ENCODE data around the gene MPG. TPM values are rescaled to one million over a fixed set of nuclear protein-coding genes. Genes with fewer than 3 reads are reported as not detected.

The MPG gene
- polyA plus RNA-seq, 1 of the 3 experiments (the other 2 are of a cell fraction): 98.3 TPM

DNA sequence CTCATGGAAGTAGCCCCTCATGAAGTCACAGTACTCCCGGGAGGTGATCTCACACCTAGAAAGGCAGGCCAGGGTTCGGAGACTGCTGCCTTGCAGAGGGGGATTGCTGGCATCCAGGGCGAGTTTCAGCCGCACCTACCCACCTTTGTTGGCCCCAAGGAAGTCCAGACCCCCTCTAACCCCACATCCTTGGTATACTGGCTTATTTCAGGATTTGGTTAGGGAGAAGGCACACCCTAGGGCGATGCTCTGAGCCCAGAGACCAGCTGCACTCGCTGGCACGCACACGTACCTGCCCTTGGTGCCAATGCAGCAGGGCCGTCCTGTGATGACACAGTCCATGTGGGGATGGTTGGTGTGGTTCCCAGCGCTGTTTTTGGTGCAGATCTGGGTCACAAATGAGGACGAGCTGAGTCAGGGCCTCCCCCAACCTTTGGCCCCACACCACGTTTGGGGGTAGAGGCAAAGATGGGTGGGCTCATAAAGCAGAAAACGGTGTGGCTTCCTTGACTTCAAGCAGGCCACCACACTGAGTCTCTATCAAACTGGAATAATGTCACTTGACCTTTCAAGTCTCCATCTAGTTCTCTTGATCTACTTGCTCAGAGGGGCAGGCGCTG is 18.5 kb upstream of the MPG start (continued):
- TF ChIP-seq, protein P1, sequence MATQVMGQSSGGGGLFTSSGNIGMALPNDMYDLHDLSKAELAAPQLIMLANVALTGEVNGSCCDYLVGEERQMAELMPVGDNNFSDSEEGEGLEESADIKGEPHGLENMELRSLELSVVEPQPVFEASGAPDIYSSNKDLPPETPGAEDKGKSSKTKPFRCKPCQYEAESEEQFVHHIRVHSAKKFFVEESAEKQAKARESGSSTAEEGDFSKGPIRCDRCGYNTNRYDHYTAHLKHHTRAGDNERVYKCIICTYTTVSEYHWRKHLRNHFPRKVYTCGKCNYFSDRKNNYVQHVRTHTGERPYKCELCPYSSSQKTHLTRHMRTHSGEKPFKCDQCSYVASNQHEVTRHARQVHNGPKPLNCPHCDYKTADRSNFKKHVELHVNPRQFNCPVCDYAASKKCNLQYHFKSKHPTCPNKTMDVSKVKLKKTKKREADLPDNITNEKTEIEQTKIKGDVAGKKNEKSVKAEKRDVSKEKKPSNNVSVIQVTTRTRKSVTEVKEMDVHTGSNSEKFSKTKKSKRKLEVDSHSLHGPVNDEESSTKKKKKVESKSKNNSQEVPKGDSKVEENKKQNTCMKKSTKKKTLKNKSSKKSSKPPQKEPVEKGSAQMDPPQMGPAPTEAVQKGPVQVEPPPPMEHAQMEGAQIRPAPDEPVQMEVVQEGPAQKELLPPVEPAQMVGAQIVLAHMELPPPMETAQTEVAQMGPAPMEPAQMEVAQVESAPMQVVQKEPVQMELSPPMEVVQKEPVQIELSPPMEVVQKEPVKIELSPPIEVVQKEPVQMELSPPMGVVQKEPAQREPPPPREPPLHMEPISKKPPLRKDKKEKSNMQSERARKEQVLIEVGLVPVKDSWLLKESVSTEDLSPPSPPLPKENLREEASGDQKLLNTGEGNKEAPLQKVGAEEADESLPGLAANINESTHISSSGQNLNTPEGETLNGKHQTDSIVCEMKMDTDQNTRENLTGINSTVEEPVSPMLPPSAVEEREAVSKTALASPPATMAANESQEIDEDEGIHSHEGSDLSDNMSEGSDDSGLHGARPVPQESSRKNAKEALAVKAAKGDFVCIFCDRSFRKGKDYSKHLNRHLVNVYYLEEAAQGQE (IDR thresholded peaks at IDR 0.05; ENCODE audit: low read depth, low read length): no peak
- TF ChIP-seq FOXJ3 (CRISPR knock-in tag; IDR thresholded peaks at IDR 0.05) (no peak), GABPA (IDR thresholded peaks at IDR 0.05; ENCODE audit: low read depth) (no peak), NFIC (IDR thresholded peaks at IDR 0.05; ENCODE audit: borderline replicate concordance) (no peak), EZH2phosphoT487 (IDR thresholded peaks at IDR 0.05; ENCODE audit: borderline replicate concordance, low read depth) (no peak), SMC3 (IDR thresholded peaks at IDR 0.05; ENCODE audit: low read depth, low read length) (no peak)

DNA sequence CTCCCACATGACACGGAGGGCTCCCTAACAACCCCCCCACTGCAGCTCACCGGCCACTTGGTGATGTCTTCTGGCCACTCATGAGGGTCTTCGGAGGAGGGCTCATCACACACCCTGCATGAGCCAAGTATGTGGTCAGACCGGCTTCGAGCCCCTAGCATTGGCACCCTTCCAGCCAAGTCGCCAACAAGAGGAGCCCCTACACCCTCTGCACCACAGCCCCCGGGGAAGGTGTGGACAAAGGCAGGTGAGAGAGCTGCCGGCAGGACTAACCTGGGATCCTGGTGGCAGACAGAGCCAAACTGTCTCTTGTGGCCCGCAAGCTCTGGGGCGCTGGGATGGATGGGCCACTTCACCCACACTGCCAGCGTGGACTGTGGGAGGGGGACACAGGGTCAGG is 17.9 kb upstream of the MPG start:
- Histone ChIP-seq H3K4me1 (ENCODE audit: control insufficient read depth in 1 of 2, insufficient read depth in 2 of 2, low read depth in 1 of 2, low read length in 1 of 2) (no peaks in the 10 kb centered on the region), H3K9me2 (no peaks in the 10 kb centered on the region), H3F3A (replicated peaks; ENCODE audit: insufficient read depth) (peaks cover under 1% of the 10 kb centered on the region), H3K27me3 (ENCODE audit: insufficient read depth) (no peaks in the 10 kb centered on the region), H4K20me1 (ENCODE audit: insufficient read depth) (peaks cover 7% of the 10 kb centered on the region), H3K79me2 (ENCODE audit: insufficient read depth) (peaks cover 3% of the 10 kb centered on the region; the same call in 1 of the 2 replicates), H3K4me2 (no peak overlapping the region), H3K9ac (no peak overlapping the region), H3K36me3 (replicated peaks in 1 of 2; ENCODE audit: control insufficient read depth in 1 of 2, insufficient read depth in 2 of 2, low read length in 1 of 2) (peaks cover 11 to 81% of the 10 kb centered on the region in 2 experiments), H3K27ac (ENCODE audit: low read depth in 2 of 2, low read length in 1 of 2) (no peak overlapping the region), H2AFZ (ENCODE audit: low read depth) (no peak overlapping the region), H3K9me3 (no peaks in the 10 kb centered on the region), H3K4me3 (ENCODE audit: low read depth in 2 of 2, low read length in 1 of 2) (no peak overlapping the region)
- TF ChIP-seq ELF1 (IDR thresholded peaks at IDR 0.05) (no peak), SMC3 (IDR thresholded peaks at IDR 0.05; ENCODE audit: low read depth, low read length) (no peak), POLR2AphosphoS5 (IDR thresholded peaks at IDR 0.05; ENCODE audit: low read depth, low read length) (no peak)
- TF ChIP-seq, protein P2, sequence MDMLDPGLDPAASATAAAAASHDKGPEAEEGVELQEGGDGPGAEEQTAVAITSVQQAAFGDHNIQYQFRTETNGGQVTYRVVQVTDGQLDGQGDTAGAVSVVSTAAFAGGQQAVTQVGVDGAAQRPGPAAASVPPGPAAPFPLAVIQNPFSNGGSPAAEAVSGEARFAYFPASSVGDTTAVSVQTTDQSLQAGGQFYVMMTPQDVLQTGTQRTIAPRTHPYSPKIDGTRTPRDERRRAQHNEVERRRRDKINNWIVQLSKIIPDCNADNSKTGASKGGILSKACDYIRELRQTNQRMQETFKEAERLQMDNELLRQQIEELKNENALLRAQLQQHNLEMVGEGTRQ (IDR thresholded peaks at IDR 0.05; ENCODE audit: borderline replicate concordance, low read depth, low read length): no peak
- ChIA-PET CTCF (interaction anchor here (0.9 to 21.2 kb wide), 5 partner anchors 9 to 120 kb away, joined by 3 to 793 read pairs (median 7); partner anchors contain the start of gene HBQ1), POLR2A (no interaction called here)
- 93% methylated on average over 4 of the region's 11 CpGs for WGBS (ENCODE audit: low lambda C conversion rate)
- no peak for DNase-seq
